Bronchial epithelial cell (primary cell): ENCODE results near the gene AOPEP. TPM values are rescaled to one million over a fixed set of nuclear protein-coding genes. Genes with fewer than 3 reads are reported as not detected.

Source experiments
- DNase-seq: peaks from one replicate; pipeline ENCODE4 v3.0.0-alpha.2; 2010; ENCODE audit warnings: low read depth
- FAIRE-seq: peaks from 2 replicates; lab custom pipeline; 2011; peaks lifted over from hg19 to GRCh38; lab: Jason Lieb, UNC
- H3K27me3 ChIP-seq: 2 replicates; pipeline ENCODE4 v1.5.1; 2011; ENCODE audit warnings: low read length; ENCODE audit not compliant: control insufficient read depth, insufficient read depth
- H3K36me3 ChIP-seq: 2 replicates; pipeline ENCODE4 v1.5.1; 2011; ENCODE audit warnings: low read length; ENCODE audit not compliant: control insufficient read depth, insufficient read depth
- H3K4me3 ChIP-seq: 2 replicates; pipeline ENCODE4 v1.5.1; 2011; ENCODE audit warnings: mild to moderate bottlenecking, low read depth, low read length, control low read depth
- CTCF ChIP-seq: IDR thresholded peaks from 2 replicates; pipeline ENCODE4 v1.5.1; 2011; ENCODE audit warnings: mild to moderate bottlenecking, moderate library complexity, low read length, control low read depth, inconsistent platforms; ENCODE audit not compliant: insufficient read depth, severe bottlenecking
- total RNA-seq: library from RNA; depleted of rRNA; stranded (reverse); fragments of >200 nt; gene quantifications from 2 replicates; pipeline ENCODE4 v1.2.1, GENCODE V29; 2014

Gene AOPEP
- total RNA-seq, 1 donor from 2014 or later = 91.1 TPM

GRCh38 chr9:94922098-94922607 is 195.7 kb downstream of the AOPEP start:
- no peaks in the 10 kb centered on the region for H3K27me3 ChIP-seq
- DNase-seq (peak; percentile 86), FAIRE-seq (peak; percentile 89)
- no peaks in the 10 kb centered on the region for H3K36me3 ChIP-seq
- no peak overlapping the region for H3K4me3 ChIP-seq
- no peak for TF ChIP-seq CTCF

- Histone ChIP-seq H3K27me3 (no peaks in the 10 kb centered on the region), H3K4me3 (no peak overlapping the region), H3K36me3 (no peaks in the 10 kb centered on the region)
- FAIRE-seq = no peak
- no peak for TF ChIP-seq CTCF
- peak; percentile 74 for DNase-seq
Observed at GRCh38 chr9:94922691-94923107, 196.2 kb downstream of the AOPEP start.

- FAIRE-seq (no peak), DNase-seq (no peak)
- Histone ChIP-seq H3K4me3 (no peak overlapping the region), H3K36me3 (no peaks in the 10 kb centered on the region), H3K27me3 (no peaks in the 10 kb centered on the region)
- TF ChIP-seq CTCF = no peak
Observed at GRCh38 chr9:94923326-94924089, 197.0 kb downstream of the AOPEP start.

GRCh38 chr9:94925751-94926430 is 199.4 kb downstream of the AOPEP start:
- DNase-seq = peak; percentile 81
- no peak for TF ChIP-seq CTCF

GRCh38 chr9:94926431-94926800 is 199.9 kb downstream of the AOPEP start:
- Histone ChIP-seq H3K36me3 (no peaks in the 10 kb centered on the region), H3K27me3 (no peaks in the 10 kb centered on the region), H3K4me3 (no peak overlapping the region)
- FAIRE-seq (no peak), DNase-seq (no peak)
- no peak for TF ChIP-seq CTCF

More at GRCh38 chr9:94925751-94926430, 199.4 kb downstream of the AOPEP start:
- peak; percentile 91 for FAIRE-seq
- Histone ChIP-seq H3K27me3 (no peaks in the 10 kb centered on the region), H3K36me3 (no peaks in the 10 kb centered on the region), H3K4me3 (no peak overlapping the region)
